ENCODE measurements around the gene CXCR1. TPM values are rescaled to one million over a fixed set of nuclear protein-coding genes. Genes with fewer than 3 reads are reported as not detected.
"Not testable (repeated sequence)": the region's sequence is repeated elsewhere in the genome, so short reads cannot be mapped to it uniquely, and the experiment has no call there.

CXCR1 gene
- total RNA-seq, 1 donor = under 0.01 TPM

GRCh38 chr2:218162814-218163213, 3.9 kb downstream of the CXCR1 start:
- DNase-seq (ENCODE audit: low read depth in 2 of 3, low spot score in 2 of 3) = no peak

- no peak for DNase-seq (ENCODE audit: low read depth in 2 of 3, low spot score in 2 of 3)
Measured at GRCh38 chr2:218161644-218162043, 5.1 kb downstream of the CXCR1 start.

GRCh38 chr2:218155953-218156479, 10.7 kb downstream of the CXCR1 start:
- DNase-seq (ENCODE audit: low read depth in 2 of 3, low spot score in 2 of 3) = no peak

GRCh38 chr2:218152777-218153176, 14.0 kb downstream of the CXCR1 start:
- DNase-seq (ENCODE audit: low read depth in 2 of 3, low spot score in 2 of 3) = no peak

GRCh38 chr2:218152172-218152571, 14.6 kb downstream of the CXCR1 start:
- DNase-seq (ENCODE audit: low read depth in 2 of 3, low spot score in 2 of 3) = no peak

- peak in 1 of 3 donors; percentile 19 for DNase-seq (ENCODE audit: low read depth in 2 of 3, low spot score in 2 of 3)
Measured at GRCh38 chr2:218149848-218150440, 16.8 kb downstream of the CXCR1 start.

GRCh38 chr2:218149098-218149497, 17.7 kb downstream of the CXCR1 start:
- DNase-seq (ENCODE audit: low read depth in 2 of 3, low spot score in 2 of 3) = no peak

GRCh38 chr2:218146056-218146455, 20.7 kb downstream of the CXCR1 start:
- DNase-seq (ENCODE audit: low read depth in 2 of 3, low spot score in 2 of 3) = no peak

GRCh38 chr2:218145124-218145523, 21.6 kb downstream of the CXCR1 start:
- no peak for DNase-seq (ENCODE audit: low read depth in 2 of 3, low spot score in 2 of 3)

- no peak for DNase-seq (ENCODE audit: low read depth in 2 of 3, low spot score in 2 of 3)
Measured at GRCh38 chr2:218138047-218138446, 28.7 kb downstream of the CXCR1 start.

GRCh38 chr2:218137514-218137913, 29.2 kb downstream of the CXCR1 start:
- peak in 2 of 3 donors; percentile 8 to 17 for DNase-seq (ENCODE audit: low read depth in 2 of 3, low spot score in 2 of 3)

GRCh38 chr2:218130822-218131221, 35.9 kb downstream of the CXCR1 start:
- no peak for DNase-seq (ENCODE audit: low read depth in 2 of 3, low spot score in 2 of 3)

GRCh38 chr2:218130377-218130776, 36.4 kb downstream of the CXCR1 start:
- no peak for DNase-seq (ENCODE audit: low read depth in 2 of 3, low spot score in 2 of 3)

GRCh38 chr2:218129458-218130135, 37.2 kb downstream of the CXCR1 start:
- no peak for DNase-seq (ENCODE audit: low read depth in 2 of 3, low spot score in 2 of 3)

- DNase-seq (ENCODE audit: low read depth in 2 of 3, low spot score in 2 of 3) = no peak
Measured at GRCh38 chr2:218128781-218129457, 37.8 kb downstream of the CXCR1 start.

GRCh38 chr2:218127929-218128455, 38.8 kb downstream of the CXCR1 start:
- no peak for DNase-seq (ENCODE audit: low read depth in 2 of 3, low spot score in 2 of 3)

- DNase-seq (ENCODE audit: low read depth in 2 of 3, low spot score in 2 of 3) = peak in 2 of 3 donors; percentile 9 to 43
Measured at GRCh38 chr2:218125626-218126080, 41.1 kb downstream of the CXCR1 start, which contains the start of gene CXCR2. Gene CXCR2, plus strand, starts transcription at chr2:218126028. Its CDS starts 8,774 bp downstream, at chr2:218134802.

GRCh38 chr2:218125095-218125494, 41.7 kb downstream of the CXCR1 start:
- no peak for DNase-seq (ENCODE audit: low read depth in 2 of 3, low spot score in 2 of 3)

GRCh38 chr2:218123986-218124385, 42.8 kb downstream of the CXCR1 start:
- no peak for DNase-seq (ENCODE audit: low read depth in 2 of 3, low spot score in 2 of 3)

GRCh38 chr2:218122286-218122685, 44.5 kb downstream of the CXCR1 start:
- DNase-seq (ENCODE audit: low read depth in 2 of 3, low spot score in 2 of 3) = not testable (repeated sequence)

- DNase-seq (ENCODE audit: low read depth in 2 of 3, low spot score in 2 of 3) = not testable (repeated sequence)
Measured at GRCh38 chr2:218121789-218122188, 45.0 kb downstream of the CXCR1 start.

Measured in hematopoietic multipotent progenitor cell (in vitro differentiated cells).